Activated CD4-positive, alpha-beta memory T cell treated with anti-CD3 and anti-CD28 coated beads, Interleukin-2, amount 10 ng/mL, durations not matched to agents 7 days and 5 days (primary cell): ENCODE data around the gene RSPH6A. TPM values are rescaled to one million over a fixed set of nuclear protein-coding genes. Genes with fewer than 3 reads are reported as not detected.
"Not testable (repeated sequence)": the region's sequence is repeated elsewhere in the genome, so short reads cannot be mapped to it uniquely, and the experiment has no call there.

Source experiments
- CTCF ChIA-PET: fragments of 350-600 bp; sonication (Branson Sonifier 250); formaldehyde crosslinking; loops from one replicate; lab custom pipeline; 2021; ENCODE audit warnings: antibody characterized with exemption, inconsistent platforms; lab: Charles Lee
- POLR2A ChIA-PET: fragments of 350-600 bp; sonication (Branson Sonifier 250); formaldehyde crosslinking; loops from one replicate; lab custom pipeline; 2021; ENCODE audit warnings: antibody characterized with exemption; lab: Charles Lee
- DNase-seq: peaks from one replicate; pipeline ENCODE4 v3.0.0-alpha.2; 2020
- H3K27ac Mint-ChIP-seq: one replicate; pipeline ENCODE4 v1.8.0; 2021; ENCODE audit warnings: mild to moderate bottlenecking, mixed read lengths
- H3K27me3 Mint-ChIP-seq: one replicate; pipeline ENCODE4 v1.8.0; 2021; ENCODE audit warnings: mixed read lengths
- H3K36me3 Mint-ChIP-seq: one replicate; pipeline ENCODE4 v1.8.0; 2021; ENCODE audit warnings: low read depth, mixed read lengths
- H3K4me1 Mint-ChIP-seq: one replicate; pipeline ENCODE4 v1.8.0; 2021; ENCODE audit warnings: mixed read lengths
- H3K4me3 Mint-ChIP-seq: one replicate; pipeline ENCODE4 v1.8.0; 2021; ENCODE audit warnings: mild to moderate bottlenecking, mixed read lengths
- H3K9me3 Mint-ChIP-seq: one replicate; pipeline ENCODE4 v1.8.0; 2021; ENCODE audit warnings: mixed read lengths
- total RNA-seq, 2 experiments: library from RNA; stranded (reverse); gene quantifications; one replicate each; pipeline ENCODE4 v1.2.3, GENCODE V29; 2021

Gene RSPH6A
- total RNA-seq, 2 experiments from 2014 or later: 0.25 to 0.30 TPM

- Mint-ChIP-seq H3K27ac (no peak overlapping the region), H3K36me3 (no peaks in the 10 kb centered on the region), H3K9me3 (no peaks in the 10 kb centered on the region), H3K27me3 (peaks cover 18% of the 10 kb centered on the region), H3K4me1 (peaks cover 8% of the 10 kb centered on the region), H3K4me3 (no peak overlapping the region)
- POLR2A ChIA-PET: no interaction called here
- CTCF ChIA-PET: no interaction called here
- DNase-seq: no peak
These were observed 50.0 kb downstream of the RSPH6A start for GRCh38 chr19:45764945-45765701.

- Mint-ChIP-seq H3K27me3 (peaks cover 19% of the 10 kb centered on the region), H3K9me3 (no peaks in the 10 kb centered on the region), H3K4me1 (peaks cover 5% of the 10 kb centered on the region), H3K36me3 (no peaks in the 10 kb centered on the region), H3K27ac (no peak overlapping the region), H3K4me3 (no peak overlapping the region)
- ChIA-PET POLR2A (no interaction called here), CTCF (no interaction called here)
- DNase-seq: no peak
These were observed 50.6 kb downstream of the RSPH6A start for GRCh38 chr19:45764475-45764874.

GRCh38 chr19:45763691-45764294, 51.3 kb downstream of the RSPH6A start:
- H3K4me1 Mint-ChIP-seq: peaks cover 3% of the 10 kb centered on the region
- POLR2A ChIA-PET: no interaction called here

GRCh38 chr19:45762870-45763631, 52.1 kb downstream of the RSPH6A start:
- Mint-ChIP-seq H3K9me3 (no peaks in the 10 kb centered on the region), H3K27me3 (peaks cover 18% of the 10 kb centered on the region), H3K4me3 (no peak overlapping the region), H3K36me3 (no peaks in the 10 kb centered on the region), H3K4me1 (peaks cover 3% of the 10 kb centered on the region), H3K27ac (no peak overlapping the region)
- no peak for DNase-seq
- CTCF ChIA-PET: interaction anchor here (1.3 kb wide), 1 partner anchor 54 kb away, joined by 3 read pairs; no protein-coding TSS in a partner anchor
- POLR2A ChIA-PET: no interaction called here

More at GRCh38 chr19:45763691-45764294, 51.3 kb downstream of the RSPH6A start:
- no peaks in the 10 kb centered on the region for H3K36me3 Mint-ChIP-seq
- no peaks in the 10 kb centered on the region for H3K9me3 Mint-ChIP-seq
- no peak overlapping the region for H3K4me3 Mint-ChIP-seq
- H3K27ac Mint-ChIP-seq: no peak overlapping the region
- H3K27me3 Mint-ChIP-seq: peaks cover 19% of the 10 kb centered on the region
- CTCF ChIA-PET: no interaction called here
- DNase-seq: no peak

GRCh38 chr19:45761714-45762113, 53.4 kb downstream of the RSPH6A start:
- ChIA-PET POLR2A (no interaction called here), CTCF (no interaction called here)
- H3K27ac Mint-ChIP-seq: no peak overlapping the region
- H3K27me3 Mint-ChIP-seq: peaks cover 10% of the 10 kb centered on the region
- DNase-seq: no peak
- H3K9me3 Mint-ChIP-seq: no peaks in the 10 kb centered on the region
- no peaks in the 10 kb centered on the region for H3K36me3 Mint-ChIP-seq
- no peak overlapping the region for H3K4me3 Mint-ChIP-seq
- H3K4me1 Mint-ChIP-seq: no peaks in the 10 kb centered on the region

GRCh38 chr19:45758921-45759320, 56.2 kb downstream of the RSPH6A start:
- no peaks in the 10 kb centered on the region for H3K4me1 Mint-ChIP-seq
- H3K36me3 Mint-ChIP-seq: no peaks in the 10 kb centered on the region
- ChIA-PET CTCF (interaction anchor here (0.8 kb wide), 1 partner anchor 11 kb away, joined by 4 read pairs; the partner anchor contains the start of gene SIX5), POLR2A (no interaction called here)
- DNase-seq: no peak
- no peaks in the 10 kb centered on the region for H3K9me3 Mint-ChIP-seq
- H3K4me3 Mint-ChIP-seq: no peak overlapping the region
- no peak overlapping the region for H3K27ac Mint-ChIP-seq
- H3K27me3 Mint-ChIP-seq: peaks cover 3% of the 10 kb centered on the region

- POLR2A ChIA-PET: no interaction called here
- CTCF ChIA-PET: interaction anchor here (0.7 kb wide), 1 partner anchor 221 kb away, joined by 3 read pairs; no protein-coding TSS in a partner anchor
- H3K36me3 Mint-ChIP-seq: no peaks in the 10 kb centered on the region
- H3K4me1 Mint-ChIP-seq: no peaks in the 10 kb centered on the region
- H3K27ac Mint-ChIP-seq: no peak overlapping the region
- no peak overlapping the region for H3K4me3 Mint-ChIP-seq
- peaks cover 3% of the 10 kb centered on the region for H3K27me3 Mint-ChIP-seq
- H3K9me3 Mint-ChIP-seq: no peaks in the 10 kb centered on the region
- no peak for DNase-seq
These were observed 57.4 kb downstream of the RSPH6A start for GRCh38 chr19:45757695-45758094.

GRCh38 chr19:45754323-45754722, 60.8 kb downstream of the RSPH6A start:
- DNase-seq: no peak

GRCh38 chr19:45753548-45753947, 61.6 kb downstream of the RSPH6A start:
- Mint-ChIP-seq H3K9me3 (no peaks in the 10 kb centered on the region), H3K4me1 (no peaks in the 10 kb centered on the region), H3K27me3 (no peaks in the 10 kb centered on the region), H3K4me3 (no peak overlapping the region), H3K27ac (no peak overlapping the region), H3K36me3 (no peaks in the 10 kb centered on the region)
- POLR2A ChIA-PET: no interaction called here
- no peak for DNase-seq
- CTCF ChIA-PET: interaction anchor here (0.9 kb wide), 1 partner anchor 63 kb away, joined by 5 read pairs; no protein-coding TSS in a partner anchor

More at GRCh38 chr19:45754323-45754722, 60.8 kb downstream of the RSPH6A start:
- no peaks in the 10 kb centered on the region for H3K9me3 Mint-ChIP-seq
- ChIA-PET POLR2A (no interaction called here), CTCF (interaction anchor here (0.7 to 0.9 kb wide), 2 partner anchors 63 to 316 kb away, joined by 3 to 5 read pairs; no protein-coding TSS in a partner anchor)
- no peaks in the 10 kb centered on the region for H3K4me1 Mint-ChIP-seq
- H3K4me3 Mint-ChIP-seq: no peak overlapping the region
- H3K27me3 Mint-ChIP-seq: peaks cover under 1% of the 10 kb centered on the region
- no peaks in the 10 kb centered on the region for H3K36me3 Mint-ChIP-seq
- H3K27ac Mint-ChIP-seq: no peak overlapping the region

GRCh38 chr19:45752639-45753038, 62.5 kb downstream of the RSPH6A start:
- CTCF ChIA-PET: interaction anchor here (0.9 kb wide), 1 partner anchor 18 kb away, joined by 3 read pairs; no protein-coding TSS in a partner anchor
- no peak for DNase-seq
- H3K4me1 Mint-ChIP-seq: no peaks in the 10 kb centered on the region
- H3K27me3 Mint-ChIP-seq: peaks cover 1% of the 10 kb centered on the region
- H3K4me3 Mint-ChIP-seq: no peak overlapping the region
- H3K36me3 Mint-ChIP-seq: no peaks in the 10 kb centered on the region
- no peak overlapping the region for H3K27ac Mint-ChIP-seq
- H3K9me3 Mint-ChIP-seq: no peaks in the 10 kb centered on the region
- POLR2A ChIA-PET: no interaction called here

GRCh38 chr19:45751483-45751882, 63.6 kb downstream of the RSPH6A start:
- CTCF ChIA-PET, H3K4me1 Mint-ChIP-seq, POLR2A ChIA-PET, H3K4me3 Mint-ChIP-seq, DNase-seq, H3K27me3 Mint-ChIP-seq, H3K36me3 Mint-ChIP-seq, H3K9me3 Mint-ChIP-seq, H3K27ac Mint-ChIP-seq: not testable (repeated sequence)

- CTCF ChIA-PET: no interaction called here
- Mint-ChIP-seq H3K9me3 (no peaks in the 10 kb centered on the region), H3K4me3 (no peak overlapping the region), H3K27ac (no peak overlapping the region), H3K27me3 (peaks cover 20% of the 10 kb centered on the region), H3K4me1 (no peaks in the 10 kb centered on the region), H3K36me3 (no peaks in the 10 kb centered on the region)
- DNase-seq: no peak
- POLR2A ChIA-PET: no interaction called here
These were observed 67.6 kb downstream of the RSPH6A start for GRCh38 chr19:45747513-45747912.

GRCh38 chr19:45746866-45747265, 68.2 kb downstream of the RSPH6A start:
- H3K27me3 Mint-ChIP-seq: peaks cover 23% of the 10 kb centered on the region
- no peak for DNase-seq
- H3K9me3 Mint-ChIP-seq: no peaks in the 10 kb centered on the region
- no peaks in the 10 kb centered on the region for H3K4me1 Mint-ChIP-seq
- CTCF ChIA-PET: no interaction called here
- H3K4me3 Mint-ChIP-seq: no peak overlapping the region
- POLR2A ChIA-PET: no interaction called here
- no peak overlapping the region for H3K27ac Mint-ChIP-seq
- no peaks in the 10 kb centered on the region for H3K36me3 Mint-ChIP-seq
